Memory B cell (primary cell): Measurements from ENCODE around the gene FAM168B.
"Not testable (repeated sequence)": the region's sequence is repeated elsewhere in the genome, so short reads cannot be mapped to it uniquely, and the experiment has no call there.

Experiments
- ATAC-seq: fragments of 150-1000 bp; cut with Tn5 transposase; 2 replicates; pipeline ENCODE4 v1.10.0; 2021; ENCODE audit warnings: low read depth, mild to moderate bottlenecking, moderate library complexity
- DNase-seq, 2 donors: peaks; one replicate each; pipeline ENCODE4 v3.0.0; 2022; ENCODE audit warnings: low spot score in 2 of 2
- H3K27ac Mint-ChIP-seq: one replicate; pipeline ENCODE4 v1.8.0; 2022; ENCODE audit warnings: mild to moderate bottlenecking, moderate library complexity, mixed read lengths
- H3K27me3 Mint-ChIP-seq: one replicate; pipeline ENCODE4 v1.8.0; 2022; ENCODE audit warnings: mixed read lengths
- H3K36me3 Mint-ChIP-seq: one replicate; pipeline ENCODE4 v1.8.0; 2022; ENCODE audit warnings: mild to moderate bottlenecking, mixed read lengths
- H3K4me1 Mint-ChIP-seq: one replicate; pipeline ENCODE4 v1.8.0; 2022; ENCODE audit warnings: mixed read lengths
- H3K4me3 Mint-ChIP-seq: one replicate; pipeline ENCODE4 v1.8.0; 2022; ENCODE audit warnings: mild to moderate bottlenecking, moderate library complexity, mixed read lengths
- H3K9me3 Mint-ChIP-seq: one replicate; pipeline ENCODE4 v1.8.0; 2022; ENCODE audit warnings: mixed read lengths

The FAM168B gene

DNA sequence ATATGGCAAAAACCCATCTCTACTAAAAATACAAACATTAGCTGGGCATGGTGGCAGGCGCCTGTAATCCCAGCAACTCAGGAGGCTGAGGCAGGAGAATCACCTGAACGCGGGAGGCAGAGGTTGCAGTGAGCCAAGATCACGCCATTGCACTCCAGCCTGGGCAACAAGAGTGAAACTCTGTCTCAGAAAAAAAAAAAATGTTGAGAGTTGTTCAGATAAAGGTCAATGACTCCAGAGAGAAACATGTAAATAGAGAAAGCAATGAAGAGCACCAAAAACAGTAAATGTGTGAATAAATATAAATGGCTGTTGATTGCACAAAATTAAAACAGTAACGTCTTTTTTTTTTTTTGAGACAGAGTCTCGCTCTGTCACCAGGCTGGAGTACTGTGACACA is 13.3 kb downstream of the FAM168B start:
- Mint-ChIP-seq H3K36me3 (peaks cover 34% of the 10 kb centered on the region), H3K4me1 (peaks cover 26% of the 10 kb centered on the region)
- not testable (repeated sequence) for H3K9me3 Mint-ChIP-seq, H3K4me3 Mint-ChIP-seq, H3K27ac Mint-ChIP-seq, H3K27me3 Mint-ChIP-seq, DNase-seq, ATAC-seq

DNA sequence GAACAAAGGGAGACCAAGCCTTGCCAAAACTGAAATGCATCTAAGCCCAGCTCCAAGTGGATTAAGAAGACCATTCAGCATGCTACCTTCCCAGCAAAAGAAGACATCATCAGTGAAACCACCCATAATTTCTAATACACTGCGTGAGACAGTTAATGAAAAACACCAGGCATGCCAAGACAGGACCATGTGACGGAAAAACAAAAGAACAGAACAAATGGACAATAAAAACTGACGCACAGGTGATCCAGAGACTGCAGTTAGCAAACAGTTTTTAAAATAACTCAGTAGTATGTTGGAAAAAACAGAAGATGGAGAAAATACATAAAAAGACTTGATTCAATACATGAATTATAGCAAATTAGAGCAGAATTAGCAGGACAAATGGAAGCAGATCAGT is 15.3 kb downstream of the FAM168B start:
- Mint-ChIP-seq H3K9me3 (no peaks in the 10 kb centered on the region), H3K36me3 (peaks cover 41% of the 10 kb centered on the region), H3K27ac (no peak overlapping the region), H3K4me1 (peaks cover 23% of the 10 kb centered on the region), H3K27me3 (no peaks in the 10 kb centered on the region), H3K4me3 (no peak overlapping the region)
- DNase-seq = no peak
- no peak for ATAC-seq

DNA sequence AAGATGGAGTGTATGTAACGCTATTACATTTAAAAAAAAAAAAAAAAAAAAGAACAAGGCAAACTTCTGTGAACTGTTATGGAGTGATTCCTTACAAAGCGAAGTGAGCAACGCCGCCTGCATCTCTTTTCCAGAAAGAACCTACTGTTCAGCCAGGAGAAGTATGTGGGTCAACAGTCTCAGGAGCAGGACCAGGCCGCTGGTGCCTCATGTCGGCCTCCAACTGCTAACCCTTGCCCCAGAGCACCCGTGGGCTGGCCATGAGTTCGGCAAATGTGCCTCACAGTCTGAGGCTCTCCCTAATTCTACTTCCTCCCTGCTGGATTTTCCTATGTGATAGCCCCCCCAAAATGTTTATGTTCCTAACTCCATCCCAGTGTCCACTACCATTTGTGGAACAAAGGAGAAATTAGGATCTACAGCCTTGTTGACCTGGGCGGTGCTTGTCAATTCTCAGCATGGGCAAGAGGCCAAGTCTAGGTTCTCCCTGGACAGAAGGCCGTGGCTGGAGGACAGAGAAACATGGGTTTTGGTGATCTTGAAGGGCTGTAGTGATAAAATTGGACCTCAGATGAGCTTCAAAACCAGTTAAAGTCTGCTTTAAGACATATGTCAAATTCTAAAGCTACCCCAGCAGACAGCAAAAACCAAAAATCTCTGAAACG is 15.9 kb downstream of the FAM168B start:
- Mint-ChIP-seq H3K27me3 (no peaks in the 10 kb centered on the region), H3K36me3 (peaks cover 41% of the 10 kb centered on the region), H3K9me3 (no peaks in the 10 kb centered on the region), H3K4me1 (peaks cover 23% of the 10 kb centered on the region), H3K27ac (no peak overlapping the region), H3K4me3 (no peak overlapping the region)
- DNase-seq (no peak), ATAC-seq (no peak)

DNA sequence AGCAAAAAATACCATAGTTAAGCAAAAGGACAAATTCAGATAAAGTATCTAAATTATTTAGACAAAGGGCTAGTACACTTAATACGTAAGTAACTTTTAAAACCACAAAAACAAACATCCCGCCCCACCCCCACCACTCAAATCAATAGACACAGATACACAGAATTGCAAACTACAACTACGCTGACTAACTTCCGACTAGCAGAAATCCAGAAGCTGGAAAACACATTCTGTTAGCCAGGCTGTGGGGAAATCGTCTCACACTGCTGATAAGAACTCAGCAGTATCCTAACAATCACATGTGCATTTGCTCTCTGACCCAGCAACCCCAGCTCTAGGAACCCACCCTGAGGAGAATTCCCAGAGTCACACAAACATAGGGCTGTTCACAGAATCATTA is 16.6 kb downstream of the FAM168B start:
- DNase-seq (no peak), ATAC-seq (no peak)
- Mint-ChIP-seq H3K9me3 (no peaks in the 10 kb centered on the region), H3K36me3 (peaks cover 41% of the 10 kb centered on the region), H3K27me3 (no peaks in the 10 kb centered on the region), H3K27ac (no peak overlapping the region), H3K4me3 (no peak overlapping the region), H3K4me1 (peaks cover 19% of the 10 kb centered on the region)

DNA sequence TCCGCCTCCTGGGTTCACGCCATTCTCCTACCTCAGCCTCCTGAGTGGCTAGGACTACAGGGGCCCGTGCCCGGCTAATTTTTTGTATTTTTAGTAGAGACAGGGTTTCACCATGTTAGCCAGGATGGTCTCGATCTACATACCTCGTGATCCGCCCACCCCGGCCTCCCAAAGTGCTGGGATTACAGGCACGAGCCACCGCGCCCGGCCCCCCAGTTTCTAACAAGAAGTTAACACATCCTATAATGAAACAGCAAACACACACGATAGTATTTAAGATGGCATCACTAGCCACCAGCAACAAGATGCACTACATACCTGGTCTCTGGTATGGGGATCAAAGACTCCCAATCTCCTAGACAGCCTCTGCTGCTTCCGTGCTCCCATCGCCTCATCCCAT is 17.7 kb downstream of the FAM168B start:
- H3K4me3 Mint-ChIP-seq, H3K9me3 Mint-ChIP-seq, DNase-seq, H3K27ac Mint-ChIP-seq, ATAC-seq, H3K27me3 Mint-ChIP-seq: not testable (repeated sequence)
- Mint-ChIP-seq H3K4me1 (peaks cover 19% of the 10 kb centered on the region), H3K36me3 (peaks cover 38% of the 10 kb centered on the region)

DNA sequence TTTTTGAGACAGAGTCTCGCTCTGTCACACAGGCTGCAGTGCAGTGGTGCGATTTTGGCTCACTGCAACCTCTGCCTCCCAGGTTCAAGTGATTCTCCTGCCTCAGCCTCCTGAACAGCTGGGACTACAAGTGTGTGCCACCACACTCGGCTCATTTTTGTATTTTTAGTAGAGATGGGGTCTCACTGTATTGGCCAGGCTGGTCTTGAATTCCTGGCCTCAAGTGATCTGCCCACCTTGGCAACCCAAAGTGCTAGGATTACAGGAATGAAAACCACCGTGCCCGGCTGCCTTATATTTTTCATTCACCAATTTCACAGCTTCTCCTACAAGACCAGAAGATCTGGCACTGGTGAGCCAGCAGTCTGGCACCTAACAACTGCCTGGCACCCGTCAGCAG is 25.1 kb downstream of the FAM168B start:
- H3K4me3 Mint-ChIP-seq, H3K27ac Mint-ChIP-seq, H3K27me3 Mint-ChIP-seq, H3K9me3 Mint-ChIP-seq, DNase-seq, H3K4me1 Mint-ChIP-seq, ATAC-seq: not testable (repeated sequence)
- H3K36me3 Mint-ChIP-seq = peaks cover 40% of the 10 kb centered on the region

DNA sequence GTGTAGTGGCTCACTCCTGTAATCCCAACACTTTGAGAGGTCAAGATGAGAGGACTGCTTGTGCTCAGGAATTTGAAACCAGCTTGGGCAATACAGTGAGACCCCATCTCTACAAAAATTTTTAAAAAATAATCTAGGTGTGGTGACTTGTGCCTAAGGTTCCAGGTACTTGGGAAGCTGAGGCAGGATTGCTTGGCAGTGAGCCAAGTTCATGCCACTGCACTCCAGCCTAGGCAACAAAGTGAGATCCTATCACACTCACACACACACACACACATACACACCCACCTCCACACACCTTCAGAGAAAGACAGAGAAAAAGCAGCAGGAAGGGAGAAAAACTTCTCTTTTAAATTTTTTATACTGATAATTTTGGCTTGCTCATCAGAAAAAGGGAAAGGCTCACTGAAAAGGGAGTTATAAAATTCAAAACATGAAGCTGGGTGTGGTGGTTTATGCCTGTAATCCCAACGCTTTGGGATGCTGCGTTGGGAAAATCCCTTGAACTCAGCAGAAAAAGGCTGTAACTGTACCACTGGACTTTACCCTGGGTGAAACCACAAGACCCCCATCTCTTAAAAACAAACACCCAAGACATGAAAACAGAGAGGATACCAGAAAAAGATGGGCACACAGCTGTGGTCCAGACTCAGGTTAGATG is 25.7 kb downstream of the FAM168B start:
- Mint-ChIP-seq H3K4me1 (peaks cover 10% of the 10 kb centered on the region), H3K27ac (no peak overlapping the region), H3K36me3 (peaks cover 42% of the 10 kb centered on the region), H3K4me3 (no peak overlapping the region), H3K27me3 (no peaks in the 10 kb centered on the region), H3K9me3 (no peaks in the 10 kb centered on the region)
- no peak for DNase-seq
- ATAC-seq = no peak

DNA sequence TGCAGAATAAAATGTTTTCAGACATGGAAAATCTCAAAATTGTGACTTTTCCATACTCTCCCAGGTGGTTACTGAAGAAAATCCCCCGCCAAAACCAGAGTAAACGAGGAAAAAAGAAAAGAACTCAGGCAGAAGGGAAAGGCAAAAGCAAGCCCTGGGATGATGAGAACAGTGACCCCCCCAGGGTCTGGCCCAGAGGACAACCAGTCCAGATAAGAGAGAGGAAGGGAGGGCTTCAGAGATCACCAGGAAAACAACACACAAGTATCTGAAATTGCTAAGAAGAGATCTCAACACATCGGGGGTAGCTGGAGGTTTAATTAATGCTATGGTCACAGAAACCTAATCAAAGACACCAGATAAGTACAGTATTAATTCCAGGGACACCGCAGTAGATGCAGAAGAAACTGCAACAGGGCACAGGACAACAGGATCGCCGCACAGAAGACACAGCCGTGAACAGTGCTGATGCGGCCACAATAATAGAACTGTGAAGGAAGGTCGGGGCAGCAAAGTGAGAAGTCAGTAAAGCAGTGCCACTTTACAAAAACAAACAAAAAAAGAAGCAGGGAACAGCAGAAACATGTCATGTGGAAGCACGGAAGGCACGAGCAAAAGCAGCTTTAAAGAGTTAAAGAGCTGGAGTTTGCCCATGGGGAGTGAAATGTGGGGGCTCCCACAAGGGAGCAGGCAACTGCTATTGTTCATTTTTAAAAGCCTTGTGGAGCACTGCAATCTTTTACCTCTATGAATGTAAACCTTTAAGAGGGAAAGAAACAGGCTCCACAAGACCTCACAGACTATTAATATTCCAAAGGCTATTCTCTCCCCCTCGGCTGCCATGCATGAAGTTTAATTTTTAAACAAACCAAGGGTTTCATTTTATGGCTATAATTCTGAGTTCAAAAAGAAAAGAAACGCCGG is 28.4 kb downstream of the FAM168B start:
- Mint-ChIP-seq H3K4me3 (no peak overlapping the region), H3K27ac (no peak overlapping the region), H3K27me3 (no peaks in the 10 kb centered on the region), H3K9me3 (no peaks in the 10 kb centered on the region), H3K4me1 (peaks cover 6% of the 10 kb centered on the region), H3K36me3 (peaks cover 35% of the 10 kb centered on the region)
- ATAC-seq (no peak), DNase-seq (no peak)

DNA sequence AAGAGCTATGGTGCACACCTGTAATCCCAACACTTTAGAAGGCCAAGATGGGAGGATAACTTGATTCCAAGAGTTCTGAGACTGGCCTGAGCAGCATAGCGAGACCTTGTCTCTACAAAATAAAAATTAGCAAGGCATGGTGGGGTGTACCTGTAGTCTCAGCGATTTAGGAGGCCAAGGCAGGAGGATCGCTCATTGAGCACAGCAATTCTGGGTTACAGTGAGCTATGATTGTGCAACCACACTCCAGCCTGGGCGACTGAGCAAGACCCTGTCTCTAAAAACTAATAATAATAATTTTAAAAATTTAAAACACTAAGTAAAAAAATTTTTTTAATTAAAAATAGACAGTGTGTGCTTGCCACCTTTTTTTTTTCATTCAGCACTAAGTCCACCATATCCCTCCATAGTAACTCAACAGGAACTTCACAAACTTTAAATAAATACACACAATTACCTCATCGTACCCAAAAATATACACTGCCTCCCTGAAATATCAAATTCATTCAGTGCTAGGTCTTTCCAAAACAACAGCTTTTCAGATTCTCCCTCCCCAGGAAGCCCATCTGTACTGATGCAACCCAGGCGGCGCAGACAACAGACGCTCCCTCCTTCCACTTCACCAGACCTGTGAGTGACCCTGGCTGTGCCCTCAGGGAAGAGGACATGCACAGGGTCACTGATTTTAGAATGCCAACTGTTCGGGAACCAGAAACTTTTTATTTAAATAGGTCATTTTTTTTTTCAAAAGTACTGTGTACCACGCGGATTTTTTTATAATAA is 29.6 kb downstream of the FAM168B start:
- H3K27me3 Mint-ChIP-seq = no peaks in the 10 kb centered on the region
- DNase-seq (no peak), ATAC-seq (no peak)
- peaks cover 9% of the 10 kb centered on the region for H3K4me1 Mint-ChIP-seq
- H3K9me3 Mint-ChIP-seq = no peaks in the 10 kb centered on the region
- H3K36me3 Mint-ChIP-seq = peaks cover 35% of the 10 kb centered on the region
- no peak overlapping the region for H3K4me3 Mint-ChIP-seq
- H3K27ac Mint-ChIP-seq = no peak overlapping the region

DNA sequence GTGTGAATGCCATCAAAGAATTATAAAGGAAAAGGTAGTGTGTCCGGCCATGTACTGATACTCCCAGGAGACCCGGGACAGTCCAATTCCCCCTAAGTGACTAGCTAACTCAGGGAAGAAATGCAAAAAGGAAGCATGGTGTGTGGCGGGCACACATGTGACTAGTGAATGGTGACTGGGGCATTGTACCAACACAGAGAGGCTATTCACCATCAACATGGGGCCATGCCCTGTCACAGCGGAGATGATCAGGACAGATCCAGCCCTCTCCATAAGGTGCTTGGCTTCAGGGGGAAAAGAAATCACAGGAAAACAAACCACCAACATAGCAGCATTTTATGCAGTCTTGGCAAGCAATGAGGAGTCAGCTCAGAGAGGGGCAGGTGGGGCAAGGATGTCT is 34.3 kb downstream of the FAM168B start:
- Mint-ChIP-seq H3K36me3 (peaks cover 44% of the 10 kb centered on the region), H3K27me3 (no peaks in the 10 kb centered on the region), H3K4me3 (no peak overlapping the region), H3K4me1 (peaks cover 13% of the 10 kb centered on the region), H3K9me3 (no peaks in the 10 kb centered on the region), H3K27ac (no peak overlapping the region)
- ATAC-seq (no peak), DNase-seq (no peak)

DNA sequence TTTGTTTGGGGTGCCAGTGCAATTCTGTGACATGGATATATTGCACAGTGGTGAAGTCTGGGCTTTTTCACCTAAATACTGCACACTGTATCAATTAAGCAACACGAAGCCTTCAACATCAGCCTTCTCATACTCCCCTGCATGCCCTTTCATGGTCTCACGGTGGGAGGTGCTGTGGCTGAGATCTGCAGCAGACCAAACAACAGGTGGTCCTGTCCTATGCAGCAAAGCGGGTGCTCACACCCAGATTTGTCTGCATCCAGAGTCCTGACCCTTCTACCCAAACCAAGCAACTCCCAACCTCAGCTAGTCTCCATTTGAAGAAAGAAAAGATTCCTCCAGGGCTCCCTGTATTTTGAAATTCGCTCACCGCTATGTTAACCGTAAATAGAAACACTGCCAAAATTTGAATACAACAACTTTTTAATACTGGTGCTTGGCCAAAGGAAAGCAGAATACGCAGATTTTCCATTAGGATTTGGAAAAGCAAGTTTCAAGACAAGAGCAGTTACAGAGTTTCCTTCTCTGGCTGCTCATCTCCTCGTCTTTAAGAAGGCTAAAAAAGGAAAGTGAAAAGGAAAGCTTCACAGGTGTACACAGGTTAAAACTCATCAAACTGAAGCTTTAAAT is 34.9 kb downstream of the FAM168B start:
- Mint-ChIP-seq H3K36me3 (peaks cover 42% of the 10 kb centered on the region), H3K4me1 (peaks cover 12% of the 10 kb centered on the region), H3K4me3 (no peak overlapping the region), H3K27me3 (no peaks in the 10 kb centered on the region), H3K9me3 (no peaks in the 10 kb centered on the region), H3K27ac (no peak overlapping the region)
- DNase-seq (no peak), ATAC-seq (no peak)

DNA sequence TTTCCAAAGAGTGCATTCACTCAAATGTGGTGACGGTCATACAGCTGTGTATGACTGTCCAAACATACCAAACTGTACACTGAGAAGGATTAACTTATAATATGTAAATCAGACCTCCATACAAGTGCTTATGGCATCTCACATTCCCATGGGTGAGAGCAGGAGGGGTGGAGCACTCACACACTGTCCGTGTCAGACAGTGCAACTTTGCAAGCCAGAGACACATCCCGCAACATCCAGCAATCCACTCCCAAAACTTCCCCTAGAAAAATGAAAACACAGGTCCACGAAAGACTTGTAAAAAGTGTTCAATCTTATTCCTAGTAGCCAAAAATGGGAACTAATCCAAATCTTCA is 36.4 kb downstream of the FAM168B start:
- Mint-ChIP-seq H3K36me3 (peaks cover 51% of the 10 kb centered on the region), H3K27me3 (no peaks in the 10 kb centered on the region), H3K4me1 (peaks cover 12% of the 10 kb centered on the region), H3K9me3 (no peaks in the 10 kb centered on the region), H3K4me3 (no peak overlapping the region), H3K27ac (peak overlapping the region; percentile 29)
- DNase-seq (no peak), ATAC-seq (no peak)

DNA sequence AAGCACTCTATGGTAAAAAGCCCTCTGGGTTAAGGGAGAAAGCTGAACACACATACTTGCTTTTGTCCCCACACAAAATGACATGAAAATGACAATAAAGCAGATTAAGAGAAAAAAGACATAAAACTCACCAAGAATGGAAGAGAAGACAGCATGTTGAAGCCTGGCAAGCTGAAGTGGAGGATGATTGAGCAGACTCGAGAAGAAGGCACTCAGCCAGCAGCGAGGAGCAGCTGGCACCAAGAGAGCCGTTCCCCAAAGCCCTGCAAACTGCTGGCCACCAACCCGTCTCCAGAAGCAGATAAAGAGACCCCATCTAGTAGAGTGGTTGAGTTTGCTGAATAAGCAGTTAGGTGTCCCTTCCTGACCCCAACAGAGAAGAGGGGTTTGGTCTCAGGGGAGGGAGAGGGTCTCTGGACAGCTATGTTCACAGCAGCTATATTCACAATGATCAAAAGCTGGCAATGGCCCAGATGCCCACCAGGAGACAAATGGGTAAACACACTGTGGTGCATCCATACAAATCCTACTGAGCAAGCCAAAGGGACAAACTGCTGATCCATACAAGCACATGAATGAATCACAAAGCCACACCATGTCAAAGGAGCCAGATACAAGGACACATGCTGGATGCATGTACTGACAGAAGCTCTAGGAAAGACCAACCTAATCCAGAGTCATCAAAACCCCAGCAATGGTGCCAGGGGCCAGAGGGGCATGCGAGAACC is 36.9 kb downstream of the FAM168B start:
- Mint-ChIP-seq H3K9me3 (no peaks in the 10 kb centered on the region), H3K27ac (peak overlapping the region; percentile 29), H3K4me1 (peaks cover 12% of the 10 kb centered on the region), H3K36me3 (peaks cover 56% of the 10 kb centered on the region), H3K27me3 (no peaks in the 10 kb centered on the region), H3K4me3 (no peak overlapping the region)
- no peak for DNase-seq
- no peak for ATAC-seq
